Activated T-helper 2 cell treated with anti-CD3 and anti-CD28 coated beads, Interferon-gamma antibody, Interleukin-2, Interleukin-4, amounts not matched to agents 10 μg/mL and 5 μg/mL and 100 μg/mL, durations not matched to agents 14 hours and 24 hours and 36 hours (primary cell): ENCODE measurements around the gene ZSCAN20. TPM values are rescaled to one million over a fixed set of nuclear protein-coding genes. Genes with fewer than 3 reads are reported as not detected.

Experiments
- DNase-seq: peaks from one replicate; pipeline ENCODE4 v3.0.0; 2021; ENCODE audit warnings: low spot score
- H3K27ac Mint-ChIP-seq: one replicate; pipeline ENCODE4 v1.8.0; 2021; ENCODE audit warnings: mixed read lengths
- H3K27me3 Mint-ChIP-seq: one replicate; pipeline ENCODE4 v1.8.0; 2021; ENCODE audit warnings: low read depth, mixed read lengths
- H3K36me3 Mint-ChIP-seq: one replicate; pipeline ENCODE4 v1.8.0; 2021; ENCODE audit warnings: low read depth, mixed read lengths
- H3K4me1 Mint-ChIP-seq: one replicate; pipeline ENCODE4 v1.8.0; 2021; ENCODE audit warnings: low read depth, mixed read lengths
- H3K4me3 Mint-ChIP-seq: one replicate; pipeline ENCODE4 v1.8.0; 2021; ENCODE audit warnings: low read depth, mild to moderate bottlenecking, moderate library complexity, mixed read lengths
- H3K9me3 Mint-ChIP-seq: one replicate; pipeline ENCODE4 v1.8.0; 2021; ENCODE audit warnings: mixed read lengths
- intact Hi-C: fragments of 100-400 bp; cut with micrococcal nuclease; formaldehyde crosslinking; loops from one replicate; pipeline ENCODE4 v1.15.1; 2023
- total RNA-seq: library from RNA; stranded (reverse); gene quantifications from 2 replicates; pipeline ENCODE4 v1.2.3, GENCODE V29; 2022

ZSCAN20 gene
- total RNA-seq, 1 donor from 2014 or later, result 2.6 TPM

DNA sequence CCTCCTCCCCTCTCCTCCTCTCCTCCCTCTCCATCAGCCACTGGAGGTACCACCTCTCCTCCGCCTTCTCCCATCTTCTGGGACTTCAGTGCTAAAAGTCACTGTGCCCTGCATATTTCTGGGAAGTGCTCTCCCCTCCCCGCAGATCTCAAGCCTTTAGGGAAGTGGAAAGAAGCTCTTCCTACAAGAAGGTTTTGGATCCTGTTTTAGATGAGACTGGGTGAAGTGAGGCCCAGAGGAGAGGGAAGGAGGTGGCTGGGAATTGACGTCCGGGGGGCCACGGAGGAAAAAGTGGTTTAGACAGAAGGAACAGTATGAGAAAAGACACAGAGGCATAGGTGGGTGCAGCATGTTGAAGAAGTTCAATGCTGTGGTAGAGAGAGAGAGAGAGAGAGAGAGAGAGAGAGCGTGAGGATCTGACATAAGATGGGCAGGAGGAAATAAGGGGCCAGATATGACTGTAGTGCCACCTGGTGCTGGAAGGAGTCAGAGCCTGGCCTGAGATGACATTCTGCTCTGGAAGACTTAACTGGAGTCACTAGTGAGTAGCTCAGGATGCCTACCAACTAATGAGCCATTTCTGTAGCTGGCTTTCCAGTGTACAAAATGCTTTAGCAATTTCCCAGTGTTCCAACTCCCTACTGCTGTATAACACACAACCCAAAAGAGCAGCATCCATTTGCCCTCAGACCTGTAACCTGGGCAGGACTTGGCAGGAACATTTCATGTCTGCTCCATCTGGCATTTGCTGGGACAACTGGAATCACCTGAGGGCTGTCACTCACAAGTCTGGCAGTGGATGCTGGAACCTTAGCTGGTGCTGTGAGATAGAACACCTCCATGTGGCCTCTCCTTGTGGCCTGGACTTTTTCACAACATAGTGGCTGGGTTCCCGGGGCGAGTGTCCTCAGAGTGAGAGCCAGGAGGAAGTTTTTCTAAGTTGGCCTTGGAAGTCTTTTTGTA, 16.6 kb upstream of the ZSCAN20 start:
- intact Hi-C loops, result no loop called here
- Mint-ChIP-seq H3K36me3 (no peaks in the 10 kb centered on the region), H3K4me3 (no peak overlapping the region), H3K4me1 (peaks cover 5% of the 10 kb centered on the region), H3K9me3 (no peaks in the 10 kb centered on the region), H3K27me3 (peaks cover 24% of the 10 kb centered on the region), H3K27ac (no peak overlapping the region)
- DNase-seq, result no peak

GRCh38 chr1:33456502-33456886, 16.0 kb upstream of the ZSCAN20 start:
- Mint-ChIP-seq H3K4me3 (no peak overlapping the region), H3K9me3 (no peaks in the 10 kb centered on the region), H3K4me1 (peaks cover 5% of the 10 kb centered on the region), H3K27me3 (peaks cover 26% of the 10 kb centered on the region), H3K27ac (no peak overlapping the region), H3K36me3 (no peaks in the 10 kb centered on the region)
- DNase-seq, result no peak
- intact Hi-C loops, result no loop called here

- Mint-ChIP-seq H3K9me3 (no peaks in the 10 kb centered on the region), H3K36me3 (no peaks in the 10 kb centered on the region), H3K4me1 (peaks cover 5% of the 10 kb centered on the region), H3K27me3 (peaks cover 16% of the 10 kb centered on the region), H3K4me3 (no peak overlapping the region), H3K27ac (no peak overlapping the region)
- intact Hi-C loops, result no loop called here
- DNase-seq, result no peak
These were observed 12.8 kb upstream of the ZSCAN20 start for GRCh38 chr1:33459691-33460090.

DNA sequence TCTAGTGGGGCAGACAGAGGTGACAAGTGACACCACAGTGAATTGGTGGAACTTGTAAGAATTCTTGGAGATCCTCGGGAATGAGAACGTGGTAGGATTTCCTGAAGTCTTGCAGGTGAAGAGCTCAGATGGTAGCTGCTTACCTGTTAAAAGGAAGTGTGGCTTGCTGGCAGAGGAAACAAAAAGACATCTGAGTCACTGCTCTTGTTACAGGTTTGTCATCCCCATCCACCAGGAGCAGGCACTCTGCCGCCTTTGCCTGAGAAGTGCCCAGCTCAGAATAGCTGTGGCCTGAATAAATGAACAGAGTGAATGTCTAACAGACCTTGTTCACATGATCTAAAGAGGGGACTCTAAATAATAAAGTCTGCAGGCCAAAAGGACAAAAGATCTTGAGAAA, 12.3 kb upstream of the ZSCAN20 start:
- H3K4me1 Mint-ChIP-seq, result peaks cover 5% of the 10 kb centered on the region
- intact Hi-C loops, result no loop called here
- no peaks in the 10 kb centered on the region for H3K36me3 Mint-ChIP-seq
- DNase-seq, result no peak
- H3K4me3 Mint-ChIP-seq, result no peak overlapping the region
- no peaks in the 10 kb centered on the region for H3K9me3 Mint-ChIP-seq
- no peak overlapping the region for H3K27ac Mint-ChIP-seq
- peaks cover 16% of the 10 kb centered on the region for H3K27me3 Mint-ChIP-seq

GRCh38 chr1:33460947-33461629, 11.4 kb upstream of the ZSCAN20 start:
- Mint-ChIP-seq H3K4me1 (peaks cover 2% of the 10 kb centered on the region), H3K36me3 (no peaks in the 10 kb centered on the region), H3K27ac (no peak overlapping the region), H3K9me3 (no peaks in the 10 kb centered on the region), H3K4me3 (no peak overlapping the region), H3K27me3 (peaks cover 16% of the 10 kb centered on the region)
- intact Hi-C loops, result no loop called here
- no peak for DNase-seq

- H3K27ac Mint-ChIP-seq, result no peak overlapping the region
- H3K9me3 Mint-ChIP-seq, result no peaks in the 10 kb centered on the region
These were observed 9.9 kb upstream of the ZSCAN20 start for GRCh38 chr1:33462405-33463164.

DNA sequence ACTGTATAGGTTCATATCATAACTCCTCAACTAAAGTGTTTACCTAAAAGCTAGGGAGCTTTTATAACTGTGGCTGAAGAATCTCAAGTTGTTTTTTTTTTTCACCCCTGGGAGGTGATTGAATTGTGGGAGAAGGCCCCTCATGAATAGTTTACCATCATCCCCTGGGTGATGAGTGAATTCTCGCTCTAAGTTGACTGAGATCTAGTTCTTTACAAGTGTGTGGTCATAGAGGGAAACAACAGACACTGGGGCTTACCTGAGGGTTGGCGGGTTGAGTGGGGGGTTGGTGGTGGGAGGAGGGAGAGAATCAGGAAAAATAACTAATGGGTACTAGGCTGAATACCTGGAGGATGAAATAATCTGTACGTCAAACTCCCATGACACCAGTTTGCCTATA, 7.9 kb upstream of the ZSCAN20 start:
- no peaks in the 10 kb centered on the region for H3K36me3 Mint-ChIP-seq

More at GRCh38 chr1:33462405-33463164, 9.9 kb upstream of the ZSCAN20 start:
- H3K27me3 Mint-ChIP-seq, result peaks cover 16% of the 10 kb centered on the region
- peaks cover 2% of the 10 kb centered on the region for H3K4me1 Mint-ChIP-seq
- no peak for DNase-seq
- no peak overlapping the region for H3K4me3 Mint-ChIP-seq
- no peaks in the 10 kb centered on the region for H3K36me3 Mint-ChIP-seq
- intact Hi-C loops, result no loop called here

DNA sequence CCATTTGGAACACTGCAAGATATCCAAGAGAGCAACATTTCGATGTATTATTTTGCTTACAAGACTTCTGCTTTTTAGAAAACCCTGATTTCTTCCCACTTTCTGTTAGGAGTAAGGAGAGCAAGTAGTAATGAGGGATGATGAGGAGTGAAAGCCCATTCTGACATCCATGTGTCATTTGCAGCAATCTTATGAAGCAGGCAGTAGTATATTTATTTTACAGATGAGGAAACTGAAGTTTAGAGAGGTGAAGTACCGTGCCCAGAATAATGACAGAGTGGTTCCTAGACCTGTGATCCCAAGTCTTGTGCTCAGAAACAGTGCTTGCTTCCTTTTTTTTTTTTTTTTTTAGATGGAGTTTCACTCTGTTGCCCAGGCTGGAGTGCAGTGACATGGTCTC, 7.1 kb upstream of the ZSCAN20 start:
- Mint-ChIP-seq H3K9me3 (no peaks in the 10 kb centered on the region), H3K4me3 (no peak overlapping the region), H3K27ac (no peak overlapping the region), H3K36me3 (no peaks in the 10 kb centered on the region), H3K4me1 (peaks cover 10% of the 10 kb centered on the region), H3K27me3 (peaks cover 6% of the 10 kb centered on the region)
- no peak for DNase-seq
- intact Hi-C loops, result no loop called here

More for the DNA sequence above, 7.9 kb upstream of the ZSCAN20 start:
- H3K4me3 Mint-ChIP-seq, result no peak overlapping the region
- intact Hi-C loops, result no loop called here
- peaks cover 5% of the 10 kb centered on the region for H3K4me1 Mint-ChIP-seq
- peaks cover 10% of the 10 kb centered on the region for H3K27me3 Mint-ChIP-seq
- H3K27ac Mint-ChIP-seq, result no peak overlapping the region
- no peaks in the 10 kb centered on the region for H3K9me3 Mint-ChIP-seq
- no peak for DNase-seq

DNA sequence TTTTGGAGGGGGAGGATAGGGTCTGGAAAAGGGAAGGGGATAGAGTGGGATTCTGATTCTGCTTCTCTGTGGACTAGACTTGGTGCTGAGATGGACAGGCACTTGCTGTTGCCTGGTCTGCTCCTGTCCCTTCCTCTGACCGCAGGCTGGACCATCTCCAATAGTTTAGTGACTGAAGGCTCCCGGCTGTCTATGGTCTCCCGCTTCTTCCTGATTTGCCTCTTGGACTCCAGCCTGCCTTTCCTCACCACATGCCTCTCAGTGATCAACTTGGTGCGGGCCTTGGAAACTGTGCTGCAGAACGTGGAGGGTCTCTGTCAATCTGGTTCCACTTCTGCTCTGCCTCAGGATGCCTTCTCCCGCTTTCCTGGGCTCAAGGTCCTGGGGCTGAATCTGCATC, 6.3 kb upstream of the ZSCAN20 start:
- peaks cover 3% of the 10 kb centered on the region for H3K27me3 Mint-ChIP-seq
- H3K9me3 Mint-ChIP-seq, result no peaks in the 10 kb centered on the region
- H3K4me1 Mint-ChIP-seq, result peaks cover 17% of the 10 kb centered on the region
- H3K36me3 Mint-ChIP-seq, result no peaks in the 10 kb centered on the region
- no peak overlapping the region for H3K4me3 Mint-ChIP-seq
- H3K27ac Mint-ChIP-seq, result no peak overlapping the region
- intact Hi-C loops, result no loop called here
- DNase-seq, result no peak

- H3K4me1 Mint-ChIP-seq, result peaks cover 23% of the 10 kb centered on the region
- intact Hi-C loops, result no loop called here
- H3K27me3 Mint-ChIP-seq, result no peaks in the 10 kb centered on the region
- no peaks in the 10 kb centered on the region for H3K9me3 Mint-ChIP-seq
- no peak overlapping the region for H3K4me3 Mint-ChIP-seq
- no peaks in the 10 kb centered on the region for H3K36me3 Mint-ChIP-seq
- no peak overlapping the region for H3K27ac Mint-ChIP-seq
- no peak for DNase-seq
These were observed 4.4 kb upstream of the ZSCAN20 start for GRCh38 chr1:33468011-33468410.

GRCh38 chr1:33468531-33468930, 3.9 kb upstream of the ZSCAN20 start:
- intact Hi-C loops, result no loop called here
- H3K4me3 Mint-ChIP-seq, result no peak overlapping the region
- H3K9me3 Mint-ChIP-seq, result no peaks in the 10 kb centered on the region
- H3K4me1 Mint-ChIP-seq, result peaks cover 29% of the 10 kb centered on the region
- H3K27ac Mint-ChIP-seq, result no peak overlapping the region
- H3K27me3 Mint-ChIP-seq, result no peaks in the 10 kb centered on the region
- H3K36me3 Mint-ChIP-seq, result no peaks in the 10 kb centered on the region
- no peak for DNase-seq

GRCh38 chr1:33468967-33469366, 3.5 kb upstream of the ZSCAN20 start:
- Mint-ChIP-seq H3K27me3 (no peaks in the 10 kb centered on the region), H3K36me3 (no peaks in the 10 kb centered on the region), H3K4me3 (no peak overlapping the region), H3K9me3 (no peaks in the 10 kb centered on the region), H3K27ac (no peak overlapping the region), H3K4me1 (peaks cover 30% of the 10 kb centered on the region)
- no peak for DNase-seq
- intact Hi-C loops, result no loop called here
